SK-N-SH (cell line): ENCODE measurements around the gene VENTX.

ENCODE experiments used
- EP300 ChIP-seq, 2 experiments: IDR thresholded peaks; 2 replicates each; pipeline versions ENCODE4 v1.4.0 to v1.6.1; 2012; ENCODE audit warnings: borderline replicate concordance in 1 of 2, low read depth in 1 of 2, low read length in 1 of 2
- GATA2 ChIP-seq: sonication (generic); formaldehyde crosslinking; IDR thresholded peaks from 2 replicates; pipeline ENCODE4 v1.5.0; 2020; ENCODE audit warnings: mild to moderate bottlenecking, missing genetic modification reagents
- MAX ChIP-seq: IDR thresholded peaks from 2 replicates; pipeline ENCODE4 v1.4.0; 2012; ENCODE audit warnings: low read depth
- MEF2A ChIP-seq: IDR thresholded peaks from 2 replicates; pipeline ENCODE4 v1.4.0; 2012; ENCODE audit warnings: low read depth, borderline replicate concordance
- TF ChIP-seq, protein P1 (sequence below): fragments of 200-600 bp; sonication (generic); IDR thresholded peaks from 2 replicates; pipeline ENCODE4 v1.6.1; 2017; ENCODE audit warnings: antibody characterized with exemption, mild to moderate bottlenecking, moderate library complexity
- TF ChIP-seq, protein P2 (sequence below): fragments of 150-350 bp; IDR thresholded peaks from 2 replicates; pipeline ENCODE4 v1.6.1; 2017; ENCODE audit warnings: antibody characterized with exemption, low read length, low read depth, borderline replicate concordance

GRCh38 chr10:133258066-133258817 is 20.6 kb downstream of the VENTX start:
- no peak for TF ChIP-seq EP300 (IDR thresholded peaks at IDR 0.05; ENCODE audit: borderline replicate concordance in 1 of 2, low read depth in 1 of 2, low read length in 1 of 2)
- TF ChIP-seq, protein P1, sequence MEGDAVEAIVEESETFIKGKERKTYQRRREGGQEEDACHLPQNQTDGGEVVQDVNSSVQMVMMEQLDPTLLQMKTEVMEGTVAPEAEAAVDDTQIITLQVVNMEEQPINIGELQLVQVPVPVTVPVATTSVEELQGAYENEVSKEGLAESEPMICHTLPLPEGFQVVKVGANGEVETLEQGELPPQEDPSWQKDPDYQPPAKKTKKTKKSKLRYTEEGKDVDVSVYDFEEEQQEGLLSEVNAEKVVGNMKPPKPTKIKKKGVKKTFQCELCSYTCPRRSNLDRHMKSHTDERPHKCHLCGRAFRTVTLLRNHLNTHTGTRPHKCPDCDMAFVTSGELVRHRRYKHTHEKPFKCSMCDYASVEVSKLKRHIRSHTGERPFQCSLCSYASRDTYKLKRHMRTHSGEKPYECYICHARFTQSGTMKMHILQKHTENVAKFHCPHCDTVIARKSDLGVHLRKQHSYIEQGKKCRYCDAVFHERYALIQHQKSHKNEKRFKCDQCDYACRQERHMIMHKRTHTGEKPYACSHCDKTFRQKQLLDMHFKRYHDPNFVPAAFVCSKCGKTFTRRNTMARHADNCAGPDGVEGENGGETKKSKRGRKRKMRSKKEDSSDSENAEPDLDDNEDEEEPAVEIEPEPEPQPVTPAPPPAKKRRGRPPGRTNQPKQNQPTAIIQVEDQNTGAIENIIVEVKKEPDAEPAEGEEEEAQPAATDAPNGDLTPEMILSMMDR = no peak
- TF ChIP-seq MEF2A = no peak
- TF ChIP-seq, protein P2, sequence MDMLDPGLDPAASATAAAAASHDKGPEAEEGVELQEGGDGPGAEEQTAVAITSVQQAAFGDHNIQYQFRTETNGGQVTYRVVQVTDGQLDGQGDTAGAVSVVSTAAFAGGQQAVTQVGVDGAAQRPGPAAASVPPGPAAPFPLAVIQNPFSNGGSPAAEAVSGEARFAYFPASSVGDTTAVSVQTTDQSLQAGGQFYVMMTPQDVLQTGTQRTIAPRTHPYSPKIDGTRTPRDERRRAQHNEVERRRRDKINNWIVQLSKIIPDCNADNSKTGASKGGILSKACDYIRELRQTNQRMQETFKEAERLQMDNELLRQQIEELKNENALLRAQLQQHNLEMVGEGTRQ = no peak
- TF ChIP-seq MAX = no peak
- no peak for TF ChIP-seq GATA2 (CRISPR knock-in tag)
